Lung (tissue), 12 donors: ENCODE results near the gene PGBD4. TPM values are rescaled to one million over a fixed set of nuclear protein-coding genes. Genes with fewer than 3 reads are reported as not detected.

Source experiments
- ATAC-seq: fragments of 200-7000 bp; cut with Tn5 transposase; one replicate; pipeline ENCODE4 v1.9.1; 2020; ENCODE audit warnings: moderate number of reproducible peaks; ENCODE audit not compliant: insufficient read depth, low FRiP score
- DNase-seq, 3 donors: peaks; one replicate each; pipeline ENCODE4 v3.0.0-alpha.2; 2013 to 2017
- H3K27ac ChIP-seq, 2 donors: one replicate each; pipeline ENCODE4 v1.5.1; 2013; ENCODE audit warnings: mild to moderate bottlenecking in 2 of 2, moderate library complexity in 2 of 2, control low read depth in 1 of 2, inconsistent platforms in 1 of 2, low read depth in 1 of 2, low read length in 1 of 2
- H3K27me3 ChIP-seq, 3 donors: one replicate each; pipeline ENCODE4 v1.5.1; 2013; ENCODE audit warnings: low read length in 2 of 3; ENCODE audit not compliant: control insufficient read depth in 3 of 3, insufficient read depth in 3 of 3
- H3K36me3 ChIP-seq, 4 donors: one replicate each; pipeline ENCODE4 v1.5.1; 2013; ENCODE audit warnings: low read length in 4 of 4, mild to moderate bottlenecking in 1 of 4, moderate library complexity in 1 of 4; ENCODE audit not compliant: control insufficient read depth in 4 of 4, insufficient read depth in 4 of 4
- H3K4me1 ChIP-seq, 5 donors: one replicate each; pipeline ENCODE4 v1.5.1; 2013; ENCODE audit warnings: low read length in 5 of 5, mild to moderate bottlenecking in 2 of 5, moderate library complexity in 1 of 5; ENCODE audit not compliant: control insufficient read depth in 5 of 5, insufficient read depth in 5 of 5
- H3K4me3 ChIP-seq: one replicate; pipeline ENCODE4 v1.5.1; 2013; ENCODE audit warnings: mild to moderate bottlenecking, control low read depth, moderate library complexity
- H3K9ac ChIP-seq, 2 donors: one replicate each; pipeline ENCODE4 v1.5.1; 2013; ENCODE audit warnings: low read length in 2 of 2, control low read depth in 1 of 2; ENCODE audit not compliant: insufficient read depth in 1 of 2
- H3K9me3 ChIP-seq, 4 donors: one replicate each; pipeline ENCODE4 v1.5.1; 2013; ENCODE audit warnings: low read length in 3 of 4, mild to moderate bottlenecking in 1 of 4, moderate library complexity in 1 of 4; ENCODE audit not compliant: control insufficient read depth in 4 of 4, insufficient read depth in 3 of 4
- CTCF ChIP-seq: IDR thresholded peaks from 2 replicates; pipeline ENCODE4 v1.5.1; 2012; ENCODE audit warnings: mild to moderate bottlenecking; ENCODE audit errors: control extremely low read depth, extremely low read depth
- WGBS, 2 donors: extraction: QIAGEN DNeasy Blood & Tissue Kit; methylation state at CpG; one replicate each; pipeline ENCODE4 v1.1.7; 2013; 5-methylcytosine and 5-hydroxymethylcytosine counted together
- polyA plus RNA-seq, 2 donors: library from polyadenylated mRNA; stranded (reverse); fragments of 200-250 nt; gene quantifications; one replicate each; pipeline ENCODE4 v1.2.1, GENCODE V29; 2013
- total RNA-seq, 2 donors: library from RNA; depleted of rRNA in 1 of 2; stranded (reverse); fragments of >200 nt in 1 of 2; gene quantifications; one replicate each; pipeline ENCODE4 v1.2.1, GENCODE V29; 2014 to 2021
- donor health status: control.
- donor health status: control.
- donor health status: Bipolar disorder and iron deficiency.
- donor health status: healthy.
- donor health status: DM: yes; HTN: yes; CAD: no.

Gene PGBD4
- total and polyA plus RNA-seq, 4 donors, result 0.63 to 1.8 (median 1.2) TPM

- no peak for DNase-seq
- no peak for ATAC-seq
Measured at GRCh38 chr15:34122771-34123183, 20.9 kb downstream of the PGBD4 start.

DNA sequence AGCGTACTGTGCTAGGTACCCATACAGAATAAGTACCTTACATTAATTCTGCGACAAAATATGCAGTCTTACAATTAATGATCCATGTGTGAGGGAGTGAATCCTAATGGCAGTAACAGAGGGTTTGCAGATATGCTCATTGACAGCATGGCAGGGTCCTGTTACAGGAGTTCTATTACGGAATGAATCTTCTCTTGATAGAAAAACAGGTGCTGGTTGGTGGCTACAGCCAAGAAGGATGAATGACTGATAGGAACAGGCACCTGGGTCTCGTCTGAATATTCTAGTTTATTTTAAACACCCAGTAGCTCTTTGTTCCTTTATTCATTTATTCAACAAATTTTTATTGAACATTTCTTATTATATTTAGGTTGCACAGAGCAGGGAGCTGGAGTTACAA is 22.8 kb downstream of the PGBD4 start:
- H3K9ac ChIP-seq, result no peak overlapping the region
- 75 to 79% methylated on average over 4 of the region's 4 CpGs for WGBS, 2 donors

More at GRCh38 chr15:34122771-34123183, 20.9 kb downstream of the PGBD4 start:
- H3K27me3 ChIP-seq, result no peaks in the 10 kb centered on the region
- no peak overlapping the region for H3K4me3 ChIP-seq
- no peak overlapping the region for H3K9ac ChIP-seq
- H3K4me1 ChIP-seq, result no peaks in the 10 kb centered on the region
- WGBS, 2 donors, result 72 to 84% methylated on average over 6 of the region's 6 CpGs
- no peak overlapping the region for H3K27ac ChIP-seq
- no peaks in the 10 kb centered on the region for H3K36me3 ChIP-seq
- TF ChIP-seq CTCF, result no peak
- H3K9me3 ChIP-seq, result no peaks in the 10 kb centered on the region

GRCh38 chr15:34125945-34126344 is 24.1 kb downstream of the PGBD4 start:
- 58 to 83% methylated on average over 1 of the region's 1 CpG for WGBS, 2 donors
- no peak for ATAC-seq
- Histone ChIP-seq H3K27ac (no peak overlapping the region), H3K4me3 (no peak overlapping the region), H3K27me3 (no peaks in the 10 kb centered on the region), H3K4me1 (no peaks in the 10 kb centered on the region), H3K36me3 (no peaks in the 10 kb centered on the region), H3K9ac (no peak overlapping the region), H3K9me3 (no peaks in the 10 kb centered on the region)
- TF ChIP-seq CTCF, result no peak
- DNase-seq, result peak in 1 of 3 donors; percentile 5

More for the DNA sequence above, 22.8 kb downstream of the PGBD4 start:
- Histone ChIP-seq H3K27ac (no peak overlapping the region), H3K4me1 (no peaks in the 10 kb centered on the region), H3K36me3 (no peaks in the 10 kb centered on the region), H3K9me3 (no peaks in the 10 kb centered on the region), H3K4me3 (no peak overlapping the region), H3K27me3 (no peaks in the 10 kb centered on the region)
- DNase-seq, result no peak
- no peak for TF ChIP-seq CTCF
- no peak for ATAC-seq

DNA sequence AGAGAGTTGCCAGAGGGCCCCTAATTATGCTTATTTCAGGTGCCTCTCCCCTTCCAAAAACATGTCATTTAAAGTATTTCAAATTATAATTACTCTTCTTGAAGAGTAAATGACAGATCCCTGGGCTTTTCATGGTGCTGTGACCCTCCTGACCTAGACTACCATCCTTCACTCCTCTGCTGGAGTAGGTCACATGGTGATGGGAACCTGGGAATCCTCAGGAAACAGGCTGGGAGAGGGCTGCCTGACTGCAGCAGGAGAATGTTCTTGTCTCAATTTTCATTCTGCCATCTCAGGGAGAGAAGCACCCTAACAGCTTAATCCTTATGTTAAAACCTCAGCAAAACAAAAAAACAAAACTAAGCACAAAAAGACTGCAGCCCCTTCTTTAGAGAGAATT is 24.6 kb downstream of the PGBD4 start:
- Histone ChIP-seq H3K9ac (no peak overlapping the region), H3K9me3 (no peaks in the 10 kb centered on the region), H3K36me3 (no peaks in the 10 kb centered on the region), H3K4me3 (no peak overlapping the region), H3K27ac (no peak overlapping the region), H3K27me3 (no peaks in the 10 kb centered on the region), H3K4me1 (no peaks in the 10 kb centered on the region)
- TF ChIP-seq CTCF, result no peak
- DNase-seq (no peak), ATAC-seq (no peak)
